Epithelial cell of proximal tubule (primary cell): ENCODE results near the gene SH3TC2. TPM values are rescaled to one million over a fixed set of nuclear protein-coding genes. Genes with fewer than 3 reads are reported as not detected.
A peak's percentile ranks its signal among the peaks of the same experiment; 100 is the strongest.

Experiments
- DNase-seq: peaks from one replicate; pipeline ENCODE4 v3.0.0-alpha.2; 2011; ENCODE audit warnings: low read depth
- H3K4me3 ChIP-seq: 2 replicates; pipeline ENCODE4 v1.5.1; 2011; ENCODE audit warnings: low read depth, mild to moderate bottlenecking, low read length
- CTCF ChIP-seq: conservative IDR thresholded peaks from 2 replicates; pipeline ENCODE4 v1.5.1; 2012; ENCODE audit warnings: low read depth, mild to moderate bottlenecking, low read length
- total RNA-seq: library from RNA; depleted of rRNA; stranded (reverse); fragments of >200 nt; gene quantifications from 2 replicates; pipeline ENCODE4 v1.2.3, GENCODE V29; 2015

SH3TC2 gene
- total RNA-seq, 1 donor from 2014 or later, result 2.7 TPM

- no peak for TF ChIP-seq CTCF
- no peak overlapping the region for H3K4me3 ChIP-seq
- no peak for DNase-seq
These were observed 92.0 kb downstream of the SH3TC2 start for GRCh38 chr5:148970876-148971275.

- no peak for DNase-seq
- H3K4me3 ChIP-seq, result no peak overlapping the region
- no peak for TF ChIP-seq CTCF
These were observed 92.6 kb downstream of the SH3TC2 start for GRCh38 chr5:148970228-148970627.

- DNase-seq, result no peak
- peak; percentile 21 for TF ChIP-seq CTCF
- H3K4me3 ChIP-seq, result no peak overlapping the region
These were observed 93.6 kb downstream of the SH3TC2 start for GRCh38 chr5:148969291-148969690.

GRCh38 chr5:148968311-148968710, 94.6 kb downstream of the SH3TC2 start:
- no peak for DNase-seq
- TF ChIP-seq CTCF, result no peak
- no peak overlapping the region for H3K4me3 ChIP-seq

- DNase-seq, result no peak
- H3K4me3 ChIP-seq, result no peak overlapping the region
- no peak for TF ChIP-seq CTCF
These were observed 95.1 kb downstream of the SH3TC2 start for GRCh38 chr5:148967783-148968182.

- no peak for TF ChIP-seq CTCF
- no peak for DNase-seq
- H3K4me3 ChIP-seq, result no peak overlapping the region
These were observed 95.9 kb downstream of the SH3TC2 start for GRCh38 chr5:148966938-148967337.

GRCh38 chr5:148966348-148966747, 96.5 kb downstream of the SH3TC2 start:
- H3K4me3 ChIP-seq, result no peak overlapping the region
- DNase-seq, result no peak
- no peak for TF ChIP-seq CTCF
